ENCODE data around the gene FAM217B. TPM values are rescaled to one million over a fixed set of nuclear protein-coding genes. Genes with fewer than 3 reads are reported as not detected.

Gene FAM217B
- total and polyA plus RNA-seq, 7 experiments from 2014 or later: 19.3 to 47.4 (median 28.0) TPM

- Histone ChIP-seq H3K36me3 (ENCODE audit: control insufficient read depth in 2 of 3, insufficient read depth in 3 of 3, low read length in 3 of 3) (no peaks in the 10 kb centered on the region), H3K4me1 (ENCODE audit: control insufficient read depth in 2 of 2, insufficient read depth in 2 of 2, low read length in 2 of 2) (peaks cover 0 to 3% of the 10 kb centered on the region in 2 donors), H3K27me3 (ENCODE audit: control insufficient read depth in 2 of 2, insufficient read depth in 2 of 2, low read length in 2 of 2) (no peaks in the 10 kb centered on the region), H3K9me3 (ENCODE audit: control insufficient read depth in 2 of 3, low read length in 3 of 3) (no peaks in the 10 kb centered on the region), H3K4me3 (ENCODE audit: low read length) (no peak overlapping the region), H3K27ac (ENCODE audit: low read depth, low read length) (no peak overlapping the region)
- CTCF ChIA-PET: no interaction called here
- ATAC-seq (no peak), DNase-seq (no peak)
- H3K36me3 Mint-ChIP-seq: no peaks in the 10 kb centered on the region
- peaks cover 0 to 3% (median 0%) of the 10 kb centered on the region in 5 donors for H3K27me3 Mint-ChIP-seq
- H3K4me1 Mint-ChIP-seq: peaks cover 0 to 29% (median 18%) of the 10 kb centered on the region in 7 donors
- H3K4me3 Mint-ChIP-seq: peak overlapping the region; percentile 33 to 83 (median 62)
- peak overlapping the region in 3 of 9 donors; percentile 8 to 82 (median 28) for H3K27ac Mint-ChIP-seq
- intact Hi-C loops (cut with micrococcal nuclease): loop anchor here in 1 of 2 donors (1.0 to 5.0 kb wide), 2 partner anchors 9 to 1544 kb away; partner anchors contain the start of genes FAM217B, PPP1R3D and VAPB
- POLR2A ChIA-PET: interaction anchor here (1.0 kb wide), 1 partner anchor 9 kb away, joined by 4 read pairs; the partner anchor contains the start of genes FAM217B and PPP1R3D
- H3K9me3 Mint-ChIP-seq: no peaks in the 10 kb centered on the region
These were observed 8.5 kb upstream of the FAM217B start for GRCh38 chr20:59931511-59932312.

DNA sequence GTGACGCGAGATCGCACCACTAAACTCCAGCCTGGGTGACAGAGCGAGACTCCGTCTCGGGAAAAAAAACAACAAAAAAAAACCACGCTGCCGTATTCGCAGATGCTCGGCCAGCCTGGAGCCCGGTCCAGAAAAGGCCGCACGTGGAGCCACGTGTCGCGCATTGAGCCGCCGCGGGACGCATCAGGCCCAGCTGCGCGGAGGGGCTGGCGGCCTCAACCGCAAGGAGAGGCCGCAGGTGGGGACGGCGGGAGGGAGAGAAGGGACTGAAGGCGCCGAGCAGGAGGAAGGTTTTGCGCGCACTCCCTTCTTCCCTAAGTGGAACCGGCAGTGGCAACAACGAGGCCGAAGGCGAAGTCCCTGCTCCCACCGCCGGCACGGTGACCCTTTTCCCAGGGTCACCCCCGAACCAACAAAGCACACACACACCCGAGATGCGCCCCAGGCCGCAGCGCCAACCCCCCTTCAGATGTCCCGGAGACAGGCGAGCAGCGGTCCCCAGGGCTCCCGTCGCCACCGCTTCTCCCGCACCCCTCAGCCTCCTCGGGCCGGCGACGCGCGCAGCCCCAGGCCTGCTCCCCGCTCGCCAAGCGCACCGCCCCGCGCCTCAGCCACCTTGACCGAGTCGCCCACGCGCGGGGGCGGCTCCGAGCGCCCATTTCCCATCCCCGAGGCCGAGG, 7.4 kb upstream of the FAM217B start:
- Histone ChIP-seq H3K4me3 (ENCODE audit: low read length) (peak overlapping the region; percentile 20), H3K36me3 (ENCODE audit: control insufficient read depth in 2 of 3, insufficient read depth in 3 of 3, low read length in 3 of 3) (no peaks in the 10 kb centered on the region), H3K4me1 (ENCODE audit: control insufficient read depth in 2 of 2, insufficient read depth in 2 of 2, low read length in 2 of 2) (peaks cover 0 to 3% of the 10 kb centered on the region in 2 donors), H3K27me3 (ENCODE audit: control insufficient read depth in 2 of 2, insufficient read depth in 2 of 2, low read length in 2 of 2) (no peaks in the 10 kb centered on the region), H3K9me3 (ENCODE audit: control insufficient read depth in 2 of 3, low read length in 3 of 3) (no peaks in the 10 kb centered on the region), H3K27ac (ENCODE audit: low read depth, low read length) (no peak overlapping the region)
- intact Hi-C loops (cut with micrococcal nuclease): loop anchor here in 1 of 2 donors (1.0 to 5.0 kb wide), 2 partner anchors 8 to 1545 kb away; partner anchors contain the start of genes FAM217B, PPP1R3D and VAPB
- H3K36me3 Mint-ChIP-seq: no peaks in the 10 kb centered on the region
- peak overlapping the region in 9 of 10 donors; percentile 47 to 79 (median 71) for H3K4me3 Mint-ChIP-seq
- no peaks in the 10 kb centered on the region for H3K9me3 Mint-ChIP-seq
- peak overlapping the region in 1 of 9 donors; percentile 43 for H3K27ac Mint-ChIP-seq
- peaks cover 0 to 39% (median 28%) of the 10 kb centered on the region in 7 donors for H3K4me1 Mint-ChIP-seq
- no peaks in the 10 kb centered on the region for H3K27me3 Mint-ChIP-seq
- ChIA-PET POLR2A (interaction anchor here (1.0 kb wide), 1 partner anchor 7 kb away, joined by 4 read pairs; the partner anchor contains the start of genes FAM217B and PPP1R3D), CTCF (no interaction called here)
- DNase-seq (no peak), ATAC-seq (no peak)

DNA sequence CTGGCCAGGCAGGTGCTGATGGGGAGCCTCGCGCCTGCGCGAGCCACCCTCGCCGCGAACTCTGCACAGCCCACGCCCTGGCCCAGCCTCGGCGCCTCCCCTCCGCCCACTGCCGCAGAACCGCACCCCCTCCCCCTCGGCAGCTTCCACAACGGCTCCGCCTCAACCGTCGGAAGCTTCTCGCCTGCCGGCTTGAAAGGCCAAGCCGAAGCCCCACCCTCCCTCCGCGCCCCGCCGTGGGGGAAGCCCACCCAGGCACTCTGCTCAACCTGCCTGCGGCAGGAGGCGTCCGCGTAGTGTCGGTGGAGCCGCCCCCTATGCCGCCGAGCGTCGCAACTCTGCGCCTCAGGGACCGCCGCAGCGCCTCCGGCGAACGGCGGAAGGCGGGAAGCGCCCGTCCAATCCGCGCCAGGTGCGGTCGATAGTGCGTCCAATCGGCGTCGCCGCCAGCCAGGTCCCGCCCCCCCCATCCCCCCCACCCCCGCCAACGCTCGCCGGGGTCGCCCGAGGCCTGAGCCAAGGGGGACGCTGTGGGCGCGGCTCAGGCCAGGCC, 6.8 kb upstream of the FAM217B start, which contains the start of gene SYCP2:
Gene SYCP2 (minus strand): TSS at position 342 of the 553 bp plus-strand sequence. CDS start 11,224 bp downstream, outside the sequence.
- H3K4me1 ChIP-seq (ENCODE audit: control insufficient read depth in 2 of 2, insufficient read depth in 2 of 2, low read length in 2 of 2): peaks cover 3 to 9% of the 10 kb centered on the region in 2 donors
- peak within 1 kb of the TSS in 5 of 9 donors; percentile 17 to 81 (median 59) for H3K27ac Mint-ChIP-seq
- peaks cover 0 to 5% (median 0%) of the 10 kb centered on the region in 5 donors for H3K36me3 Mint-ChIP-seq
- no peaks in the 10 kb centered on the region for H3K36me3 ChIP-seq (ENCODE audit: control insufficient read depth in 2 of 3, insufficient read depth in 3 of 3, low read length in 3 of 3)
- H3K4me3 Mint-ChIP-seq: peak within 1 kb of the TSS; percentile 71 to 88 (median 80)
- CTCF ChIA-PET: interaction anchor here (1.3 to 1.5 kb wide), 3 partner anchors 11 to 22 kb away, joined by 5 to 13 read pairs (median 5); no protein-coding TSS in a partner anchor
- H3K4me3 ChIP-seq (ENCODE audit: low read length): peak within 1 kb of the TSS; percentile 74
- POLR2A ChIA-PET: no interaction called here
- no peaks in the 10 kb centered on the region for H3K27me3 ChIP-seq (ENCODE audit: control insufficient read depth in 2 of 2, insufficient read depth in 2 of 2, low read length in 2 of 2)
- DNase-seq: peak; percentile 40 to 67 (median 58)
- H3K27me3 Mint-ChIP-seq: no peaks in the 10 kb centered on the region
- intact Hi-C loops (cut with micrococcal nuclease): loop anchor here in 1 of 2 donors (5.0 kb wide), 1 partner anchor 1546 kb away; the partner anchor contains the start of gene VAPB
- peak; percentile 84 for ATAC-seq
- peaks cover 3 to 46% (median 34%) of the 10 kb centered on the region in 7 donors for H3K4me1 Mint-ChIP-seq
- no peaks in the 10 kb centered on the region for H3K9me3 Mint-ChIP-seq
- peak within 1 kb of the TSS; percentile 61 for H3K27ac ChIP-seq (ENCODE audit: low read depth, low read length)
- no peaks in the 10 kb centered on the region for H3K9me3 ChIP-seq (ENCODE audit: control insufficient read depth in 2 of 3, low read length in 3 of 3)

- peak; percentile 87 for ATAC-seq
- ChIA-PET POLR2A (interaction anchor here (0.5 to 0.8 kb wide), 2 partner anchors 9 to 11 kb away, joined by 3 to 6 read pairs; no protein-coding TSS in a partner anchor), CTCF (interaction anchor here (1.0 to 1.5 kb wide), 4 partner anchors 11 to 22 kb away, joined by 3 to 13 read pairs (median 5); no protein-coding TSS in a partner anchor)
- H3K27ac ChIP-seq (ENCODE audit: low read depth, low read length): peak overlapping the region; percentile 61
- intact Hi-C loops (cut with micrococcal nuclease): loop anchor here in 1 of 2 donors (2.0 to 5.0 kb wide), 2 partner anchors 15 to 1547 kb away; partner anchors contain the start of gene VAPB
- H3K4me1 ChIP-seq (ENCODE audit: control insufficient read depth in 2 of 2, insufficient read depth in 2 of 2, low read length in 2 of 2): peaks cover 8 to 9% of the 10 kb centered on the region in 2 donors
- Mint-ChIP-seq H3K4me3 (peak overlapping the region; percentile 71 to 88 (median 80)), H3K4me1 (peaks cover 9 to 52% (median 39%) of the 10 kb centered on the region in 7 donors), H3K27ac (peak overlapping the region in 5 of 9 donors; percentile 17 to 81 (median 59)), H3K9me3 (peaks cover 0 to 1% (median 0%) of the 10 kb centered on the region in 11 donors), H3K36me3 (peaks cover 0 to 8% (median 0%) of the 10 kb centered on the region in 5 donors), H3K27me3 (no peaks in the 10 kb centered on the region)
- no peaks in the 10 kb centered on the region for H3K36me3 ChIP-seq (ENCODE audit: control insufficient read depth in 2 of 3, insufficient read depth in 3 of 3, low read length in 3 of 3)
- H3K4me3 ChIP-seq (ENCODE audit: low read length): peak overlapping the region; percentile 74
- peak; percentile 64 to 88 (median 73) for DNase-seq
- H3K27me3 ChIP-seq (ENCODE audit: control insufficient read depth in 2 of 2, insufficient read depth in 2 of 2, low read length in 2 of 2): no peaks in the 10 kb centered on the region
- H3K9me3 ChIP-seq (ENCODE audit: control insufficient read depth in 2 of 3, low read length in 3 of 3): no peaks in the 10 kb centered on the region
These were observed 6.2 kb upstream of the FAM217B start for GRCh38 chr20:59933849-59934585.

- peak overlapping the region in 2 of 9 donors; percentile 33 to 47 for H3K27ac Mint-ChIP-seq
- ATAC-seq (no peak), DNase-seq (no peak)
- peaks cover 0 to 1% (median 0%) of the 10 kb centered on the region in 11 donors for H3K9me3 Mint-ChIP-seq
- peaks cover 9 to 54% (median 41%) of the 10 kb centered on the region in 7 donors for H3K4me1 Mint-ChIP-seq
- H3K27me3 Mint-ChIP-seq: no peaks in the 10 kb centered on the region
- H3K4me3 Mint-ChIP-seq: peak overlapping the region in 2 of 10 donors; percentile 11 to 61
- POLR2A ChIA-PET: no interaction called here
- CTCF ChIA-PET: interaction anchor here (1.0 to 1.2 kb wide), 2 partner anchors 10 to 13 kb away, joined by 4 read pairs; no protein-coding TSS in a partner anchor
- Histone ChIP-seq H3K4me1 (ENCODE audit: control insufficient read depth in 2 of 2, insufficient read depth in 2 of 2, low read length in 2 of 2) (peaks cover 9 to 11% of the 10 kb centered on the region in 2 donors), H3K4me3 (ENCODE audit: low read length) (no peak overlapping the region), H3K27ac (ENCODE audit: low read depth, low read length) (no peak overlapping the region), H3K9me3 (ENCODE audit: control insufficient read depth in 2 of 3, low read length in 3 of 3) (no peaks in the 10 kb centered on the region), H3K27me3 (ENCODE audit: control insufficient read depth in 2 of 2, insufficient read depth in 2 of 2, low read length in 2 of 2) (no peaks in the 10 kb centered on the region), H3K36me3 (ENCODE audit: control insufficient read depth in 2 of 3, insufficient read depth in 3 of 3, low read length in 3 of 3) (no peaks in the 10 kb centered on the region)
- peaks cover 0 to 8% (median 0%) of the 10 kb centered on the region in 5 donors for H3K36me3 Mint-ChIP-seq
- intact Hi-C loops (cut with micrococcal nuclease): loop anchor here in 1 of 2 donors (2.0 kb wide), 1 partner anchor 13 kb away; no protein-coding TSS in a partner anchor
These were observed 4.6 kb upstream of the FAM217B start for GRCh38 chr20:59935457-59936185.
